ENCODE data around the gene CLEC4M.
A peak's percentile ranks its signal among the peaks of the same experiment; 100 is the strongest.
"Not testable (repeated sequence)": the region's sequence is repeated elsewhere in the genome, so short reads cannot be mapped to it uniquely, and the experiment has no call there.

CLEC4M gene

DNA sequence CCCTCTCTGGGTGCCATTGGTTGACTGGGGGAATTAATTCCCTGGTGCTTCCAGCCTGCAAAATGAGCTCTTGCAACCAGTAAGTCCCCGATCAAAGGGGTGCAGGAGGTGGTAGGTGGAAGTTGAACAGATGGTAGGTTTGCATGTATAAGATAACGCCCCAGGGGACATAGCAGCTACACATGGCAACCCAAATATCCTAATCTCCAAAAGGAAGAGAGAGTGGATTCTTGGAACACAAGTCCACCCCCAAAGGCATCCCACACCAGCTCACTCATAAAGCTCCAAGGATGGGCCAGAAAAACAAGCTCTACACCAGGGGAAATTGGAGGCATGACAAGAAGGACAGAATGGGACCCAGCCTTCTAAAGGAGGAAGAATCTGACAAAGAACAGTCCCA is 20.5 kb upstream of the CLEC4M start:
- no peak for DNase-seq

DNA sequence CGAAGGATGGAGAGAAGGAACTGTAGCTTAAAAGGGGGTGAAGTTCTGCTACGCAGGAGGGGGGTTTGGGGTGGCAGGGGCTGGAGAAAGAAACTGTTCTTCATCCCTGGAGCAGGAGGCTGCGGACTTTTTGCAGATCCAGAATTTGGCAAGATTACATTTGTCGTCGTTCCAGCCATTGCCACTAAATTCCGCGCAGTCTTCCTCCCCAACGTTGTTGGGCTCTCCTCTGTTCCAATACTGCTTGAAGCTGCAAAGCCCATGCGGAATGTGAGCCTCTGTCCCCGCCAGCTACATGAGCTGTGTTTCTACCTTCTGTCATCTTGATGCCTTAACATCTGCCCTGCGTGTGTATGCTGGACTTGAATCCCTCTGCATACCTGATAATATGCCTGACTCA is 20.1 kb upstream of the CLEC4M start:
- no peak for DNase-seq

DNA sequence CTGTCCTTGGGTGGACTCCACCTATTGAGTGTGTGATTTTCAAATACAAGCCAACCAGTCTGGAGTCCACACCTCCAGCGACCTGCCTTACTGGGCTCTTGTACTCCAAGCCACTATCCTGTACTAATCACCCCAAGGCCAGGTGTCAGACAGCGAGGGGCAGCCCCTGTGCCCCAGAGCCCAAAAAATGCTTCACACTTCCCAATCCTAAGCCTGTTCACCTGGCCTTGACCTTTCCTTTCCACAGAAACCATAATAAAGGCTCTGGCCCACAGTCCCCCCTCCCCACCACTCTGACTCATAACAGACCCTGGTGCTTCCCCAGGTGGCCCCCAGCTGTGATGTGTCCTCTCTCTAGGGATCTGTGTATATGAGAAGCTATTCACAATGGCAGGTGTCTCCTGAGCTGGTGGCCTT is 19.6 kb upstream of the CLEC4M start:
- DNase-seq: no peak

DNA sequence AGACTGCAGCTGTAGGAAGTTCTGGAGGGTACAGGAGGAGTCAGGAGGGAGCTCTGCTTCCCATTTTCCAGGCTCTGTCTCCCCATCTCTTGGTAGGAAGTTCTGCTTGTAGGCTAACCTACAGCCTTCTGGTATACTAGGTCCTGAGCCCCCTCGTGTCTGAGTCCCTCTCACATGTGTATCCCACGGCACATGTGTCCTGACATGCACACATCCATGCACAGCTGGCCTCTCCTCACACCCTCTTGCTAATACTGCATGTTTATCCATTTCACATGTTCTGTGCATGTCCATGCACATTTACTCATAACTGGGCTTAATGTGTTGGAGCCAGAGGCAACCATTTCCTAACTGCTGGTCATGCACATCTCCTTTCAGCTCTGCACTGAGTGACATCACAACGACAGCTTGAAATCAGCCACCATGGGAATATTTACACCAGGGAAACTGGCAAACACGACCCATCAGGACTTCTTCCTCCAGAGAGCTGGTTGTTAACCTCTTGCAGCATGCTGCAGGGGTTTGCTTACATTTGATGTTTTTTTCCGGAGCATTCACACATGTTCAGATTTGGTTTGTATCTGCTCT is 18.8 kb upstream of the CLEC4M start:
- DNase-seq: no peak

DNA sequence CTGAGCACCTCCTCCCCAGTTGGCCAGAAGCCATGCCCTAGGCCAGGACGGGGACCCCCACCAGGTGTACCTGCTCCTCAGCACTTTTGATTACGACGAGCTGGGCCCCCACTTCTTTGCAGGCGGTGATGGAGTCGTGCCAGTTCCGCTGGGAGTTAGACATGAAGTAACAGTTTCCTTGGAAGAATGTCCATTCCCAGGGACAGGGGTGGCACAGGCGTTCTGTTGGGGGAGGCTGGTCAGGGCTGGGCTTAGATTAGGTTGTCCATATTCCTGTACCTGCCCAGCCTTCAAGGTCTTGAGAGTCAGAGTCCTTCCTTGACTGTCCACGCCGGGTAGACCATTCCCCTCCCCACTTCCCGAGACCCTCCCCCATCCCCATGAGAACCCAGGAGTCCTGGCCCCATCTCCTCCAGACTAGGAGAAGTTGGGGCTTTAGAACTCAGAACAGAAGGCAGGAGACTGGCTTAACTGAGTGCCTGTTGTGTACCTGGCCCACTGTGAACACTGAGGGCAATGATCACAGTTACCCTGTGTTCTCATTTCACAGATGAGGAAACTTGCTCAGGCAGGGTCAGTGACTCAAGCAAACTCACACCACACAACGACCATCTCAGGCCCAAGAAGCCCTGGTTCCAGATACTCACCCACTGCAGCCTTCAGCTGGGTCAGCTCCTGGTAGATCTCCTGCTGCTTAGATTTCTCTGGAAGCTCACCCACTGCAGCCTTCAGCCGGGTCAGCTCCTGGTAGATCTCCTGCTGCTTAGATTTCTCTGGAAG is 18.0 kb upstream of the CLEC4M start:
- no peak for DNase-seq

DNA sequence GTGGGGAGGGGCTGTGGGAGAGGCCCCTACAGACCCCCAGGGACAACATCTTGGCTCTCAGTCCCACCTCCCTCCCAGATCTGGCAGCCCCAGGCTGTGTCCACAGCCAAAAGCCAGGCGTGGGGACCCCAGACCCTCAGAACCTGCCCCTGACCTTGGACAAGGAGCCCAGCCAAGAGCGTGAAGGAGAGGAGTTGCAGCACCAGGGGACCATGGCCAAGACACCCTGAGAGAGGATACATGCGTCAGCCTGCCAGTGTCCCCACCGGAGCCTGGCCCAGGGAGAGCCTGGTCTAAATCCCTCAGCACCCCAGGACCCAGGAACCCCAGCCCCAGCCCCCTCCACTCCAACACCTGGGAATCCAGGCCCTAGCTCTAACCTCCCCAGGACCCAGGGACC is 16.7 kb upstream of the CLEC4M start:
- DNase-seq: not testable (repeated sequence)

DNA sequence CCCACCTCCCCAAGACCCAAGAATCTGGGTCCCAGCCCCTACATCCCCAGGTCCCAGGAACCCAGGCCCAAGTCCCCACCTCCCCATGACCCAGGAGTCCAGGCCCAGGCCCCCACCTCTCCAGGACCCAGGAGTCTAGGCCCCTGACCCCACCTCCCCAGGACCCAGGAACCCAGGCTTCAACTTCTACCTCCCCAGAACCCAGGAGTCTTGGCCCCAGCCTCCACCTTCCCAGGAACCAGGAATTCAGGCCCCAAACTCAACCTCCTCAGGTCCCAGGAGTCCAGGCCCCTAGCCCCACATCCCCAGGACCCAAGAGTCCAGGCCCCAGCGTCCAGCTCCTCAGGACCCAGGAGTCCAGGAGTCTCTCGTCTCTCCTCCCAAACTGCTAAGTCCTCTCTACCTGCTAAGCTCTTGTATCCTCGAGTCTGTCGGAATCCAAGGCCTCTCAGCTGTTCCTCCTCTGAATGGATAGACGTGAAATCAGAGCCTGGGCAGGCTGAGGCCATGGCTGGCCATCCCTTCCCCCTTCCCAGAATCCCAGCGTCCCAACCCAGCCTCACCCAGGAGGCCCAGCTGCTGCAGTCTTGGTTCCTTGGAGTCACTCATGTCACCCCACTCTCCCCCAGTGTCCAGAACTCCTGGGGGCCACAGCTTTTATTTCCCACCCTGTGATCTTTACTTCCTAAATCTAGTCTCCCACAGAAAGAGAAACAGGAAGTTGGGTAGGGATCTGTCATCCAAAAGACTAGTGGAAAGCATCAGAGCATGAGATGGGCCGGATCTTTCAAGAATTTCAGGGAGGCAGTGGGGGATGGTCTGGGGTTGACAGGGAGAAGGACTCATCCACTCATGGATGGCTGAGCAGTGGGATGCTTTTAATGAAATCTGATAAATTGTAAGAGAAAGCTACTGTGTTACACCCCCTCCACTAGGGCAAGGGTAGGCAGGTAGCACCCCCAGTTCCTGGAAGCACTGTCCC is 15.8 kb upstream of the CLEC4M start, which contains the start of gene CD209:
Gene CD209, minus strand, starts transcription at position 632 of the 982 bp plus-strand sequence. Its CDS starts 23 bp downstream, at position 609.
- DNase-seq: no peak

DNA sequence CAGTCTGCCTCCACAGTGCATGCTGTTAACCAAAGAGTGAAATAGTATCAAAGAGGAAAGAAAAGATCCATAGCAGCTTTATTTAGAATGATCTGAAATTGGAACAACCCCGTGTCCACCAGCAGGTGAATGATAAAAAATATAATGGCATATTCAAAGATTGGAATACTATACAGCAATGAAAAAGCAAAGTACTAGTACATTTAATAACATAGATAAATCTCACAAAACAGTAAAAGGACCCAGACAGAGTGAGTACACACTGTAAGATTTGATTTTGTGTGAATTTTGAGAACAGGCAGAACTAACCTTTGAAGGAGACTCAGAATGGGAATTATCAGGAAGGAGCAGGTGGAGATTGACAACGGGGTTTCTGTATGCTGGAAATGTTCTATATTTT is 14.9 kb upstream of the CLEC4M start:
- DNase-seq: no peak

DNA sequence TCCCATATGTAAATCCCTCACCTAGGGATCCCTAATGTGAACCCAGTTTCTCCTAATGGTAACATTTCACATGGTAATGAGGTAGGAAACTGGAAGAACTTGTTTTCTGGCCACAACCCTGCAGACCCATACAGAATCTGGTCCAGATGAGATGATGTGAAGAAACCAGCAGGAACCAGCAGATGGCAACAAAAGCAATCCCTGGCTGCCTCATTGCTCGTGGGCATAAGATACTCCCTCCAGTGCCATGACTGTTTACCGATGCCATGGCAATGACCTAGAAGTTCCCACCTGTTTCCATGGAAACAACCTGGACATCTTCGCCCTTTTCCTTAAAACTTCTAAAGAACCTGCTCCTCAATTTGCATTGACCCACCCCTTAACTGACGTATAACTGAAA is 14.3 kb upstream of the CLEC4M start:
- DNase-seq: peak; percentile 23

DNA sequence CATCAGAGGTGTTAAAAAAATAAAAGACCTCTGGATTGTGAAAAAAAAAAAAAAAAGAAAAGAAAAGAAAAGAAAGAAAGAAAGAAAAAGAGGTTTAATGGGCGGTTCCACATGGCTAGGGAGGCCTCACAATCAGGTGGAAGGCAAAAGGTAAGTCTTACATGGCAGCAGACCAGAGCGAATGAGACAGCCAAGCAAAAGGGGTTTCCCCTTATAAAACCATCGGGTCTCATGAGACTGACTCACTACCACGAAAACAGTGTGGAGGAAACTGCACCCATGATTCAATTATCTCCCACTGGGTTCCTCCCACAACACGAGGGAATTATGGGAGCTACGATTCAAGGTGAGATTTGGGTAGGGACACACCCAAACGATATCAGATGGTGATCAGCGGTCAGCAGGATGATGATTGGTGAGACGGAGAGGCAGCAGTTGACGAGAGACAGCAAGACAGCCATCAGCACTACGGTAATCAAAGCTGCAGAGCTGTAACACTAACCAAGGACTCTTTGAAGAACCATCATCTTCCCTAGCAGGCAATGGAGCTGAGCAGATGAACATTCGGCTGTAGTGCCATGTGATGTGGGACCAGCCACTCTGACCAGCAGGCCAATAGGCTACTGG is 11.8 kb upstream of the CLEC4M start:
- no peak for DNase-seq

DNA sequence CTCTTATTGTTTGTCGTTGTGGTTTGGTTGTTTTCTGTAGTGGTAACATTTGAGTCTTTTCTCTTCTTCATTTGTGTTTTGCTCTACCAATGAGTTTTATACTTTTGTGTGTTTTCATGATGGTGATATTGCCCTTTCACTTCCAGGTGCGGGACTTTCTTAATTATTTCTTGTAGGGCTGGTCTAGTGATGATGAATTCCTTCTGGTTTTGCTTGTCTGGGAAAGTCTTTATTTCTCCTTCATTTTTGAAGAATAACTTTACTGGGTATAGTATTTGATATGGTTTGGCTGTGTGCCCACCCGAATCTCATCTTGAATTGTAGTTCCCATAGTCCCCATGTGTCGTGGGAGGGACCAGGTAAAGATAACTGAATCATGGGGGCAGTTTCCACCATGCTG is 6.8 kb upstream of the CLEC4M start:
- no peak for DNase-seq

DNA sequence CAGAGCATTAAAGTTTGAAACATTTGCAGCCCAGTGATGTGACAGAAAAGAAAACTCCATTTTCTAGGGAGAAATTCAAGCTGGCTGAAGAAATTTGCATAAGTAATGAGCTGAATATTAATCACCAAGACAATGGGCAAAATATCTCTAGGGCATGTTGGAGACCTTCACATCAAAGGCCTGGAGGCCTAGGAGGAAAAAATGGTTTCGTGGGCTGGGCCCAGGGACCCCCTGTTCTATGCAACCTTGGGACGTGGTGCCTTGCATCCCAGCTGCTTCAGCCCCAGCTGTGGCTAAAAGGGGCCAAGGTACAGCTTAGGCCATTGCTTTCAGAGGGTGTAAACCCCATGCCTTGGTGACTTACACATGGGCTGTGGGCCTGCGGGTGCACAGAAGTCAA is 5.7 kb upstream of the CLEC4M start:
- DNase-seq: no peak

DNA sequence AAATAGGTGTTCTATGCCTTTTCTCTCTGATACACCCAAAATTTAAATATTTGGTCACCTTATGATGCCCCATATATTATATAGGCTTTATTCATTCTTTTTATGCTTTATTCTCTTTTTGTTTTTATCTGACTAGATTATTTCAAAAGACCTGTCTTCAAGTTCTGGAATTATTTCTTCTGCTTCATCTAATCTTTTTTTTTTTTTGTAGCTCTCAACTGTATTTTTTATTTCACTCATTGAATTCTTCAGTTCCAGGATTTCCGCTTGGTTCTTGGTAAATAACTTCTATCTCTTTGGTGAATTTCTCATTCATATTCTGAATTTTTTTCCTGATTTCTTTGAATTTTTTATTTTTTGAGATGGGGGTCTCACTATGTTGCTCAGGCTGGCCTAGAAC is 3.9 kb upstream of the CLEC4M start:
- DNase-seq: no peak

DNA sequence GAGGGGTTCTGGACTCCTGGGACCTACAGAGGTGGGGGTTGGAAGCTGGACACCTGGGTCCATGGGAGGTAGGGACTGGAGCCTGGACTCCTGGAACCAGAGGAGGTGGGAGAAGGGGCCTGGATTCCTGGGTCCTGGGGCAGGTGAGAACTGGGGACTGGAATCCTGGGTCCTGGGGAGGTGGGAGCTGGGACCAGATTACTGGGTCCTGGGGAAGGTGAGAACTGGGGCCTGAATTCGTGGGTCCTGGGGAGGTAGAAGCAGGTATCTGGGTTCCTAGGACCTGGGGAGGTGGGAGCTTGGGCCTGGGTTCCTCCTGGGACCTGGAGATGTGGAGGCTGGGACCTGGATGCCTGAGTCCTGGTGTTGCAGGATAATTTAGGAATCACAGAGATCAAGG is 653 bp downstream of the CLEC4M start:
- DNase-seq: no peak

DNA sequence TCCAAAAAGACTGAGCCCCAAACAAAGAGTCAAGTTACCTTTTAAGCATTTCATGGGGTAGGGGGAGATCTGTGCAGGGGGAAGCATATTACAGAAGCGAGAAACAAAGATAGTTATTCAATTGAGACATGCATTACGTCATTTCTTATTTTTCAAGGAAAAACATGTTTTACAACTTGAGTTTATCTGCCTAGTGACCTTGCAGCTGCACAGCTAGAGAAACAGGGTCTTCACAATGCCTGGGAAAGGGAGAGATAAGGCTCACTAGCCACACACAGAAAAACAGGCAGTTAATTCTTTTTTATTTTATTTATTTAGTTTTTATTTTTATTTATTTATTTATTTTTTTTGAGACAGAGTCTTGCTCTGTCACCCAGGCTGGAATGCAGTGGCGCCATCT is 1.1 kb downstream of the CLEC4M start:
- DNase-seq: not testable (repeated sequence)

DNA sequence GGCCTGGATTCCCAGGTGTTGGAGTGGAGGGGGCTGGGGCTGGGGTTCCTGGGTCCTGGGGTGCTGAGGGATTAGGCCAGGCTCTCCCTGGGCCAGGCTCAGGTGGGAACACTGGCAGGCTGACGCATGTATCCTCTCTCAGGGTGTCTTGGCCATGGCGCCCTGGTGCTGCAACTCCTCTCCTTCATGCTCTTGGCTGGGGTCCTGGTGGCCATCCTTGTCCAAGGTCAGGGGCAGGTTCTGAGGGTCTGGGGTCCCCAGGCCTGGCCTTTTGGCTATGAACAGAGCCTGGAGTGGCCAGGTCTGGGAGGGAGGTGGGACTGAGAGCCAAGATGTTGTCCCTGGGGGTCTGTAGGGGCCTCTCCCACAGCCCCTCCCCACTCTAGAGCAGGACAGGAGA is 2.0 kb downstream of the CLEC4M start:
- not testable (repeated sequence) for DNase-seq

DNA sequence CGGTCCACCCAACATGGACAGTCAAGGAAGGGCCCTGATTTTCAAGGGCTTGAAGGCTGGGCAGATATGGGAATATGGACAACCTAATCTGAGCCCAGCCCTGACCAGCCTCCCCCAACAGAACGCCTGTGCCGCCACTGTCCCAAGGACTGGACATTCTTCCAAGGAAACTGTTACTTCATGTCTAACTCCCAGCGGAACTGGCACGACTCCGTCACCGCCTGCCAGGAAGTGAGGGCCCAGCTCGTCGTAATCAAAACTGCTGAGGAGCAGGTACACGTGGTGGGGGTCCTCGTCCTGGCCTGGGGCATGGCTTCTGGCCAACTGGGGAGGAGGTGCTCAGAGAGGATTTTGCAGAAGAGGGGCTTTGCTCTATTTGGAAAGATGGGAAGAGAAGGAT is 3.5 kb downstream of the CLEC4M start:
- DNase-seq: no peak

DNA sequence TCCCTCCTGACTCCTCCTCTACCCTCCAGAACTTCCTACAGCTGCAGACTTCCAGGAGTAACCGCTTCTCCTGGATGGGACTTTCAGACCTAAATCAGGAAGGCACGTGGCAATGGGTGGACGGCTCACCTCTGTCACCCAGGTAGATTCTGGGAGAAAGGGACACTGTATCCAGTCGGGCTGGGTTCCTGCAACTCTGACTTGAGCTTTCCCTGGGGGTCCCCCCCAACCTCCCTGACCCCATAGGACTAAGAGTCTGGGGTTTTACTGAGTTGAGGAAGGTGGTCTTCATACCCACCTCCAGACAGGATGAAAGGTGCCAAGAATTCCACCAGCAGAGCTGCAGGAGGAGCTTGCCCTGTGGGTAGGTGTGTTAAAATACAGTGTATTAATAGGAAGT is 4.4 kb downstream of the CLEC4M start:
- no peak for DNase-seq

DNA sequence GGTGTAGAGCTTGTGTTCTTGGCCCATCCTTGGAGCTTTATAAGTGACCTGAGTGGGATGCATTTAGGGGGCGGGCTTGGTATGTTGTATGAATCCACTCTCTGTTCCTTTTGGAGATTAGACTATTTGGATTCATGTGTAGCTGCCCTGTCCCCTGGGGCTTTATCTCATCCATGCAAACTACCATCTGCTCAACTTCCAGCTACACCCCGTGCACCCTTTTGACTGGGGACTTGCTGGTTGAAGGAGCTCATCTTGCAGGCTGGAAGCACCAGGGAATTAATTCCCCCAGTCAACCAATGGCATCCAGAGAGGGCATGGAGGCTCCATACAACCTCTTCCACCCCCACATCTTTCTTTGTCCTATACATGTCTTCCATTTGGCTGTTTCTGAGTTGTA is 6.1 kb downstream of the CLEC4M start:
- DNase-seq: no peak

DNA sequence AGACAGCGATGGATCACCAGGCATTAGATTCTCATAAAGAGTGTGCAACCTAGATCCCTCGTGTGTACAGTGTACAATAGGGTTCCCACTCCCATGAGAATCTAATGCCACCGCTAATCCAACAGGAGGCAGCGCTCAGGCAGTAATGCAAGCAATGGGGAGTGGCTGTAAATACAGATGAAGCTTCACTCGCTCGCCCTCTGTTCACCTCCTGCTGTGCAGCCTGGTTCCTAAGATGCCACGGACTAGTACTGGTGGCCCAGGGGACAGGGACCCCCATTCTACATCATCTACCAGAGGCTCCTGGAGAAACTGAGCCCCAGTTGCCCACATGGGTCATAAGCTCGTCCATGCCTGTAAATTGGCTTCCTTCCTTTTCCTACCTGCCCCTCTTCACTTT is 8.0 kb downstream of the CLEC4M start:
- DNase-seq: no peak

DNA sequence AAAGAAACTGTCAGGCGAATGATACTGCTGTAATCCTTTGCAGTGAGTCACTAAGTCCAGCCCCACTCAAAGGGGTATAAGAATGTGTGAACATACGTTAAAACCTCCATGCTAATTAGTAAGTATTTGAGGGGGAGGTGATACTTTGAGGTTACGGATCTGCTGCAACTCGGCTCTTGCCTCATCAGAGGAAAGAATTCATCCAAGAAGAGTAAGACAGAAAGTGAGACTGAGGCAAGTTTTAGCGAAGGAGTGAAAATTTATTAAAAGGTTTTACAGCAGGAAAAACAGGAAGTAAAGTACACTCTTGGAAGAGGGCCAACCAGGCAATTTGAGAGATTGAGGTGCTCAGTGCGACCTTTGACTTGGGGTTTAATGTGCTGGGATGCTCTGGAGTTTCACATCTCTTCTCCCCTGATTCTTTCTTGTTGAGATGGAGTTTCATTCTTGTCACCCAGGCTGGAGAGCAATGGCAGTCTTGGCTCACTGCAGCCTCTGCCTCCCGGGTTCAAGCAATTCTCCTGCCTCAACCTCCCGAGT is 9.8 kb downstream of the CLEC4M start:
- DNase-seq: no peak

DNA sequence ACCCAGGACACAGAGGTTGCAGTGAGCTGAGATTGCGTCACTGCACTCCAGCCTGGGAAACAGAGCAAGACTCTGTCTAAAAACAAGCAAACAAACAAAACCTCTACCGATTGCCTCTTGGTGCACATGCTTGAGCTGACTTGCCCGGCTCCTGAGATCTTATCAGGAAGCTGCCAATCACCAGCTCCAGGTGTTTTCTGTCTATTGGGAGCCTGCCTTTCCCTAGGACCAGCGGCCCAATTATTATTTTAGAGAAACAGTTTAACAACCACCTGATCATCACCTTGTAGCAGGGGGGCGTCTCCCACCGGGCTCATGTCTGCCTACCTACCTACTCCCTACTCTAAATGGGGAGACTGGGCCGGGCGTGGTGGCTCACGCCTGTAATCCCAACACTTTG is 10.8 kb downstream of the CLEC4M start:
- no peak for DNase-seq

DNA sequence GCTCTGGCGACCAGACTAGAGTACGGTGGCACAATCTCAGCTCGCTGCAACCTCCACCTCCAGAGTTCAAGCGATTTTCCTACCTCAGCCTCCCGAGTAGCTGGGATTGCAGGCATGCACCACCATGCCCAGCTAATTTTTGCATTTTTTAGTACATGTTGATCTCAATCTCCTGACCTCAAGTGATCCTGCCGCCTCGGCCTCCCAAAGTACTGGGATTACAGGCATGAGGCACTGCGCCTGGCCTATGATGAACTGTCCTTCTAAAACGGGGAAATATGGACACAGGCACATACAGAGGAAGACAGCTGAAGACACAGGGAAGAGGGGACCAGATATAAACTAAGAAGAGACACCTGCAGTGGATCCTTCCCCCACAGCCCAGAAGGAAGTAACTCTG is 12.7 kb downstream of the CLEC4M start:
- DNase-seq: no peak

Measured in COR-L47 (cell line).